Endothelial cell of umbilical vein (primary cell): ENCODE results near the gene EFR3B. TPM values are rescaled to one million over a fixed set of nuclear protein-coding genes. Genes with fewer than 3 reads are reported as not detected.

ENCODE experiments used
- BruUV-seq: library from RNA; stranded (reverse); fragments of 400-500 nt; replicated peaks from 2 replicates; lab custom pipeline; 2021; lab: Mats Ljungman, UMichigan
- CTCF ChIA-PET: fragments of 300-600, 350-600 bp; sonication (Branson Sonifier 250); formaldehyde crosslinking; loops from one replicate; lab custom pipeline; 2021; ENCODE audit warnings: antibody characterized with exemption, inconsistent platforms; lab: Charles Lee
- POLR2A ChIA-PET: fragments of 300-600, 350-600 bp; sonication (Branson Sonifier 250); formaldehyde crosslinking; loops from one replicate; lab custom pipeline; 2021; ENCODE audit warnings: antibody characterized with exemption, inconsistent platforms; lab: Charles Lee
- DNase-seq: peaks from one replicate; pipeline ENCODE4 v3.0.0-alpha.2; 2011; ENCODE audit warnings: low read depth, low spot score
- FAIRE-seq: peaks from 2 replicates; lab custom pipeline; 2011; peaks lifted over from hg19 to GRCh38; lab: Jason Lieb, UNC
- H2AFZ ChIP-seq: 2 replicates; pipeline ENCODE4 v1.6.0; 2012; ENCODE audit warnings: low read depth, low read length, control low read depth, inconsistent platforms
- H3K27ac ChIP-seq: 2 replicates; pipeline ENCODE4 v1.5.1; 2011; ENCODE audit warnings: low read depth, mild to moderate bottlenecking, control low read depth, low read length, moderate library complexity; ENCODE audit not compliant: insufficient read depth
- H3K27me3 ChIP-seq, 2 experiments: 2 replicates each; pipeline versions ENCODE4 v1.6.0 to v1.6.1; 2011; ENCODE audit warnings: low read length in 2 of 2, mixed read lengths in 1 of 2; ENCODE audit not compliant: control insufficient read depth in 2 of 2, insufficient read depth in 2 of 2
- H3K36me3 ChIP-seq, 2 experiments: 2 replicates in 1 of 2; 3 replicates in 1 of 2; pipeline ENCODE4 v1.5.1; 2011; ENCODE audit warnings: low read length in 2 of 2, mild to moderate bottlenecking in 1 of 2, moderate library complexity in 1 of 2; ENCODE audit not compliant: control insufficient read depth in 2 of 2, insufficient read depth in 2 of 2; ENCODE audit errors: extremely low read depth in 1 of 2
- H3K4me1 ChIP-seq: 3 replicates; pipeline ENCODE4 v1.5.1; 2011; ENCODE audit warnings: mild to moderate bottlenecking, low read length; ENCODE audit not compliant: control insufficient read depth, insufficient read depth; ENCODE audit errors: extremely low read depth
- H3K4me2 ChIP-seq: 2 replicates; pipeline ENCODE4 v1.6.1; 2011; ENCODE audit warnings: low read length, control low read depth, mixed read lengths; ENCODE audit not compliant: insufficient read depth
- H3K4me3 ChIP-seq, 3 experiments: fragments of 200-600 bp in 1 of 3; sonication (generic), shearing (Covaris generic) in 1 of 3; replicated peaks in 1 of 3; 2 replicates each; pipeline ENCODE4 v1.5.1; 2011 to 2016; ENCODE audit warnings: control low read depth in 3 of 3, low read length in 3 of 3, mild to moderate bottlenecking in 2 of 3, inconsistent platforms in 1 of 3, low read depth in 1 of 3, moderate library complexity in 1 of 3; ENCODE audit not compliant: insufficient read depth in 1 of 3
- H3K79me2 ChIP-seq: 2 replicates; pipeline ENCODE4 v1.6.0; 2012; ENCODE audit warnings: low read length, inconsistent platforms; ENCODE audit not compliant: control insufficient read depth, insufficient read depth
- H3K9ac ChIP-seq: replicated peaks from 2 replicates; pipeline ENCODE3; 2011; ENCODE audit warnings: low read length, control low read depth; ENCODE audit not compliant: insufficient read depth; ENCODE audit errors: extremely low read depth
- H3K9me1 ChIP-seq: replicated peaks from 3 replicates; pipeline ENCODE4 v1.6.0; 2011; ENCODE audit warnings: mild to moderate bottlenecking, low read length; ENCODE audit not compliant: control insufficient read depth, insufficient read depth; ENCODE audit errors: extremely low read depth
- H3K9me3 ChIP-seq: replicated peaks from 2 replicates; pipeline ENCODE4 v1.5.1; 2012; ENCODE audit warnings: low read length, inconsistent platforms; ENCODE audit not compliant: control insufficient read depth, insufficient read depth
- H4K20me1 ChIP-seq: replicated peaks from 2 replicates; pipeline ENCODE3; 2011; ENCODE audit warnings: mild to moderate bottlenecking, low read length; ENCODE audit not compliant: control insufficient read depth, insufficient read depth; ENCODE audit errors: extremely low read depth
- FOS ChIP-seq: IDR thresholded peaks from 2 replicates; pipeline ENCODE4 v1.6.1; 2011; ENCODE audit warnings: mild to moderate bottlenecking, low read length, moderate library complexity, borderline replicate concordance; ENCODE audit not compliant: insufficient read depth
- GATA2 ChIP-seq: IDR thresholded peaks from 2 replicates; pipeline ENCODE4 v1.7.0; 2011; ENCODE audit warnings: low read depth, mild to moderate bottlenecking, moderate library complexity, mixed read lengths, low read length; ENCODE audit not compliant: insufficient read length, insufficient read depth
- JUN ChIP-seq: IDR thresholded peaks from 2 replicates; pipeline ENCODE4 v1.6.1; 2011; ENCODE audit warnings: borderline replicate concordance, low read depth; ENCODE audit not compliant: insufficient read length, insufficient read depth
- MAX ChIP-seq: IDR thresholded peaks from 2 replicates; pipeline ENCODE4 v1.6.1; 2011; ENCODE audit not compliant: insufficient read depth, insufficient read length
- MYC ChIP-seq: IDR thresholded peaks from one replicate; pipeline ENCODE4 v1.6.1; 2011; ENCODE audit warnings: mild to moderate bottlenecking, low read depth, low read length
- POLR2AphosphoS5 ChIP-seq: IDR thresholded peaks from 2 replicates; pipeline ENCODE4 v1.6.1; 2012; ENCODE audit warnings: low read depth, mild to moderate bottlenecking, control low read depth, low read length, moderate library complexity; ENCODE audit not compliant: insufficient read depth
- dilution Hi-C: fragments of 300-500 bp; cut with MboI; formaldehyde crosslinking; loops from one replicate; pipeline ENCODE4 v1.15.0; 2019; ENCODE audit warnings: low sequenced_read_pairs; ENCODE audit not compliant: extremely low pct_ligation_motif_present
- intact Hi-C: fragments of 100-400 bp; cut with micrococcal nuclease; formaldehyde crosslinking; loops from one replicate; pipeline ENCODE4 v1.10.0; 2022
- polyA plus RNA-seq, 4 experiments: library from polyadenylated mRNA; depleted of rRNA in 3 of 4; stranded (reverse) in 3 of 4; unstranded in 1 of 4; fragments of >200 nt; gene quantifications; 2 replicates each; pipeline versions ENCODE4 v1.2.1 to v1.2.3, GENCODE V29; 2011 to 2012; ENCODE audit warnings: missing spikeins in 1 of 4
- total RNA-seq: library from RNA; stranded (reverse); gene quantifications from 2 replicates; pipeline ENCODE4 v1.2.3, GENCODE V29; 2021

EFR3B gene
- total and polyA plus RNA-seq, 2 donors (not counting 3 experiments of a cell fraction or from before 2014, with no cell fraction given): 0.15 to 0.77 TPM

- H3K4me3 ChIP-seq: no peak overlapping the region
- no peaks in the 10 kb centered on the region for H4K20me1 ChIP-seq
- dilution Hi-C loops: no loop called here
- no peaks in the 10 kb centered on the region for H3K79me2 ChIP-seq
- ChIA-PET CTCF (interaction anchor here (0.9 to 17.9 kb wide), 4 partner anchors 66 to 721 kb away, joined by 3 to 679 read pairs (median 3); no protein-coding TSS in a partner anchor), POLR2A (no interaction called here)
- H3K4me2 ChIP-seq: peak overlapping the region; percentile 2
- no peak for FAIRE-seq
- H2AFZ ChIP-seq: no peak overlapping the region
- no peak overlapping the region for H3K9ac ChIP-seq
- H3K36me3 ChIP-seq: no peaks in the 10 kb centered on the region
- no peaks in the 10 kb centered on the region for H3K9me1 ChIP-seq
- peaks cover 4% of the 10 kb centered on the region for H3K4me1 ChIP-seq
- BruUV-seq: no TSS peak
- peaks cover 7 to 24% of the 10 kb centered on the region in 2 experiments for H3K27me3 ChIP-seq
- no peak overlapping the region for H3K27ac ChIP-seq
- DNase-seq: no peak
- intact Hi-C loops: no loop called here
- no peak for TF ChIP-seq GATA2
- no peaks in the 10 kb centered on the region for H3K9me3 ChIP-seq
Observed at GRCh38 chr2:25131253-25131566, 89.3 kb downstream of the EFR3B start.

GRCh38 chr2:25131567-25132298 is 89.9 kb downstream of the EFR3B start:
- H3K4me3 ChIP-seq: no peak overlapping the region
- no peaks in the 10 kb centered on the region for H3K9me1 ChIP-seq
- BruUV-seq: no TSS peak
- no peaks in the 10 kb centered on the region for H3K9me3 ChIP-seq
- no peaks in the 10 kb centered on the region for H3K36me3 ChIP-seq
- no peak overlapping the region for H3K27ac ChIP-seq
- no peak for DNase-seq
- intact Hi-C loops: no loop called here
- H2AFZ ChIP-seq: peak overlapping the region; percentile 90
- TF ChIP-seq FOS: no peak
- TF ChIP-seq JUN: no peak
- no peak for TF ChIP-seq MAX
- TF ChIP-seq MYC: no peak
- no peak for TF ChIP-seq POLR2AphosphoS5
- peaks cover 4% of the 10 kb centered on the region for H3K4me1 ChIP-seq
- ChIA-PET CTCF (interaction anchor here (0.7 to 17.9 kb wide), 5 partner anchors 64 to 722 kb away, joined by 3 to 679 read pairs (median 4); no protein-coding TSS in a partner anchor), POLR2A (no interaction called here)
- H3K9ac ChIP-seq: no peak overlapping the region
- peaks cover 7 to 24% of the 10 kb centered on the region in 2 experiments for H3K27me3 ChIP-seq
- dilution Hi-C loops: no loop called here
- FAIRE-seq: no peak
- H3K79me2 ChIP-seq: no peaks in the 10 kb centered on the region
- H4K20me1 ChIP-seq: no peaks in the 10 kb centered on the region
- peak overlapping the region; percentile 25 for H3K4me2 ChIP-seq
